GM19043 (cell line): Measurements from ENCODE around the gene PFKFB4.
"Not testable (repeated sequence)": the region's sequence is repeated elsewhere in the genome, so short reads cannot be mapped to it uniquely, and the experiment has no call there.

ENCODE experiments used
- ATAC-seq: cut with Tn5 transposase; IDR thresholded peaks from one replicate; pipeline ENCODE4 v1.9.1; 2021; ENCODE audit warnings: low read depth; ENCODE audit not compliant: unreplicated experiment

Gene PFKFB4

GRCh38 chr3:48504051-48504946 is 52.3 kb downstream of the PFKFB4 start, which contains the start of gene SHISA5:
SHISA5 (minus strand) TSS chr3:48504174; CDS start chr3:48504094, 80 bp downstream.
- ATAC-seq: no peak

GRCh38 chr3:48503401-48504050 is 53.1 kb downstream of the PFKFB4 start:
- no peak for ATAC-seq

- ATAC-seq: no peak
Observed at GRCh38 chr3:48502728-48503168, 53.9 kb downstream of the PFKFB4 start.

- no peak for ATAC-seq
Observed at GRCh38 chr3:48502121-48502520, 54.5 kb downstream of the PFKFB4 start.

DNA sequence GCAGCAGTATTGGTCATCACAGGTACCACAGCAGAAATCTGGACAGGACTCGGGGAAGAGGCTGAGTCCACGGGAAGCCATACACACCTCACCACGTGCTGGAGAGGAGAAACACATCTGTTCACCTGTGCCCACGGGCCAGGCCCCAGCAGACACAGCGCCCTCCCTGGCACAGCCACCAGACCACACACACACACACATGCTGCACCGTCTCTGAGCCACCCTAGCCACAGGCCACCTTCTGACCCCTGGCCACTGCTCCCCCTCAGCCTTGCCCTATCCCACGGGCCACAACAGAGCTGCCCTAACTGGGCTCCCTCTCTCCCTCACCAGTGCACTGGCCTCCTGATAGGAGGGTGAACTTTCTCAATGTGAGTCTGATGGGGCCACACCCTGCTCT is 55.4 kb downstream of the PFKFB4 start:
- no peak for ATAC-seq

DNA sequence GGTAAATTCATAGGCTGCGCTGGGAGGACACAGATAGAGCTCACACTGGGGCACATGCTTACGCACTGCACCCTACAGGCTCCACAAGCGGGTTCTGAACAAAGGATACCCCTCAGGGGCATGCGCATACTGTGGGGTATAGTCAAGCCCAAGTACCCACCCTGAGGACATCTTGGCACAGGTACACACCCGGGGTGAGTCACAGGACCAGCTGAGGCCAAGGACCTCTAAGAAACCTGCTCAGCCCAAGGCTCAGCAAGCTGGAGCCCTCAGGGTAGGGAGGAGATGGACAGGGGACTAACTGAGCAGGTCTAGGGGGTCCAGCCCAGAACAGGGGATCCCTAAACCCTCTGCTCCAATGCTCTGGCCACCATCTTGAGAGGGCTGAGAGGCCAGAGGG is 55.9 kb downstream of the PFKFB4 start:
- no peak for ATAC-seq

DNA sequence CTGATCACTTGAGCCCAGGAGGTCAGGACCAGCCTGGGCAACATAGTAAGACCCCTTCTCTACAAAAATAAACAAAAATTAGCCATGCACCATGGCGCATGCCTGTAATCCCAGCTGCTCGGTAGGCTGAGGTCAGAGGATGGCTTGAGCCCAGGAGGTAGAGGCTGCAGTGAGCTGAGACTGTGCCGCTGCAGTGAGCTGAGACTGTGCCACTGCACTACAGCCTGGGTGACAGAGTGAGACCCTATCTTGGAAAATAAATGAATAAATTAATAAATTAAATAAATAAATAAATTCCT is 63.5 kb downstream of the PFKFB4 start:
- ATAC-seq: no peak

DNA sequence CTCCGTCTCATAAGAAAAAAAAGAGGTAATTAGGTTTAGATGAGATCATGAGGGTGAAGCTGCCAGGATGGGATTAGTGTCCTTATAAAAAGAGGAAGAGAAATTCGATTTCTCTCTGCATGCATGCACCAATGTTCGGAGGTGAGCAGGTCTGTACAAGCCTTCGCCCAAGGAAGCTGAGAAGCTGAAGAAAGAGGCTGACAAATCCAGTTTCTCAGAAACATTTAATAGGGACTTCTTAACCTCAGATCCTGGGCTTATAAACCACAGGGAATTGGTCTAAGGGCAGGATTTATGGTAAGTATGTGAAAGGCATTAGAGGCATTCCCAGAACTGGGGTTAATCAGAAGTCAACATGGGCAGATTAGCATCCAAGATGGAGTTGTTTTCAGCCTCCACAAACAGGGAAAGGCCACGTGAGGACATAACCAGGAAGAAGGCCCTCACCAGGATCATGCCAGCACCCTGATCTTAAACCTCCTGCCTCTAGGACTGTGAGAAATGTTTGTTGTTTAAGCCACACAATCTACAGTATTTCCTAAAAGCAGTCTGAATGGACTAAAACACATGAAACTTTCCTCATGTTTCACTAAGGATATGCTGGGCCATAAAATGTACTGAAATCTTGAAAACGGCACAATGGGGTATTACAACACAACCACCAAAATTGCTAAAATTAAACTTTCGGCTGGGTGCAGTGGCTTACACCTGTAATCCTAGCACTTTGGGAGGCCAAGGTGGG is 64.0 kb downstream of the PFKFB4 start:
- ATAC-seq: no peak

- no peak for ATAC-seq
Observed at GRCh38 chr3:48486952-48487351, 69.7 kb downstream of the PFKFB4 start.

- not testable (repeated sequence) for ATAC-seq
Observed at GRCh38 chr3:48482822-48483221, 73.8 kb downstream of the PFKFB4 start.

DNA sequence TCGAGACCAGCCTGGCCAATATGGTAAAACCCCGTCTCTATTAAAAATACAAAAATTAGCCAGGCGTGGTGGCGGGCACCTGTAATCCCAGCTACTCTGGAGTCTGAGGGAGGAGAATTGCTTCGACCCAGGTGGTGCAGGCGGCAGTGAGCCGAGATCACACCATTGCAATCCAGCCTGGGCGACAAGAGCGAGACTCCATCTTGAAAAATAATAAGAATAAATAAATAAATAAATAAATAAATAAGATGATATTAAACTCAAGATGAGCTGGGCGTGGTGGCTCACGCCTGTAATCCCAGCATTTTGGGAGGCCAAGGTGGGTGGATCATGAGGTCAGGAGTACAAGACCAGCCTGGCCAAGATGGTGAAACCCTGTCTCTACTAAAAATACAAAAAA is 75.7 kb downstream of the PFKFB4 start:
- not testable (repeated sequence) for ATAC-seq

DNA sequence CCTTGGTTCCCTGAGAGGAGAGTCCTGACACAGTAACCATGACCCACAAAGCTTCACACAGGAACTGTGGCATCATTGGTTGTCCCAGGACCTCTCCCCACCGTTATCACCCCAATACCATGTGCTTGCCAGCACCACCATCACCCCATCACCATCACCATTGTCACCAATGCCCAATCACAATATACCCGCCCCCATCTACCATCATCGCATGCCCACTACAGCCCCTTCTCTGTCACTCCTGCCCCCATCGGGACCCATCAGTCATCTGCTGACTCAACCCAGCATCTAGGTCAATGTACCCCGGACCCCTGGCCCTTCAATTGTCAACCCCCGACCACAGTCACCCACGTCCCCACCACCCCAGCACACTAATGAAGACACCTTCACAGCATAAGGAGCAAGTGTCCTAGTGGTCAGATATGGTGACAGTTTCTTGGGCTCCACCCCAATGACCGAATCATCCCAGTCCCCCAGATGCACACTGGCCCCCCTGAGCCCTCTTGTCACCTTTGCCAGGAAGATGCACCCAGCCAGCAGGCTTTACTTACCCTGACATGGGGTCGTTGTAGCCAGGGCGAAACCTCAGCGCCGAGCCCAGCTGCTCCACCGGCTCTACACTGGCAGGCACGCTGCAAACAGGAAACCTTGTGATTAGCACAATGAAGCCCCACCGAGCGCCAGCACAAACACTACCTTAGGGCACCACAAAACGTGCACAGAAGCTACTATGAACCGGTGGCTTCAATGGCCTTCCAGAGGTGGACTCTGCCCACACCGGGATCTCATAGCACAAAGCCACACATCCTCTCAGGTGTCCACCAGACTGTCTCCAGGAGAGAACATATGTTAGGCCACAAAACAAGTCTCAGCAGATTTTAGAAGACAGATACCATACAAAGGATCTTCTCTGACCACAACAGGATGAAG is 77.7 kb downstream of the PFKFB4 start:
- peak; percentile 52 for ATAC-seq

DNA sequence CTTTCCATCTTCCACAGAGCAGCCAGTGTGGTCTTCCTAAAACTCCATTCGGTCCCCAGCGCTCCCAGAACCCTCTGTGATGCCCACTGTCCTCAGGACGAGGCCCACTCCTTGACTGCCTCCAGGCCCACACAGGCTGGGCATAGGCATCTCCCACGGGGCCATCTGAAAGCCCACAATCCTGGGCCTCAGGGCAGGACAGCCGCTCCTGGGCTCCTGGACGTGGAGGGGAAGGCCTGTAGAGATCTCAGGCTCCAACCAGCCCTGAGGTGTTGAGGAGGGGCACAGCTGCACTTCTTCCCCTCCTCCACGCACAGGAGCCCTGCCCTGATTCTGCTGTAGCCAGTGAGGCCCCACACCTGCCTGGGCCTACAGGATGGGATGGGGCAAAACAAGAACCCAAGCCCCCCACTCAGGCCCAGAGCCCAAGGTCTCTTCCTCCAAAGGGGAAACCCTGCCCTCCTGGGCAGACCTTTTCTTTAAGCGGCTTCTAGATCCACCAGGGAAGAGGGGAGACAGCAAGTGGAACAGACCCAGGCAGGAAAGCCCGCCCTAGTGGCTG is 78.6 kb downstream of the PFKFB4 start:
- no peak for ATAC-seq

GRCh38 chr3:48476426-48477053 is 80.1 kb downstream of the PFKFB4 start:
- ATAC-seq: no peak

DNA sequence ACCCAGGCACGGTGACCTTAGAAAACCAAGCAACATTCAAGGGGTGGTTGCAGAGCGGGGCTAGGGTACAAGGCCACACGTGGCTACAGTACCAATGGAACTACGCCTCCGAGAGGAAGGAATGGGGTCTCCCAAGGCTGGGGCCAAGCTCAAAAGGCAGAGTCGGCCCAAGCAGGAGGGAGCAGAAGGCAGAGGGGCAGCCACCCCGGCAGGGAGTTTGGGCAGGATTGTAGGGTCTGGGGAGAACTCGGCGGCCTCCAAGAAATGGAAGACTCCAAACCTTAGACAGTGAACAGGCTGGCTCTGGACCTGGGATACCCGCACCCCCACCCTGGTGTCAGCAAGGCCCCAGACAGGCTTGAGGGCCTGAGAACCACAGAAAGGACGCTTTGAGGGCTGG is 81.4 kb downstream of the PFKFB4 start:
- no peak for ATAC-seq

DNA sequence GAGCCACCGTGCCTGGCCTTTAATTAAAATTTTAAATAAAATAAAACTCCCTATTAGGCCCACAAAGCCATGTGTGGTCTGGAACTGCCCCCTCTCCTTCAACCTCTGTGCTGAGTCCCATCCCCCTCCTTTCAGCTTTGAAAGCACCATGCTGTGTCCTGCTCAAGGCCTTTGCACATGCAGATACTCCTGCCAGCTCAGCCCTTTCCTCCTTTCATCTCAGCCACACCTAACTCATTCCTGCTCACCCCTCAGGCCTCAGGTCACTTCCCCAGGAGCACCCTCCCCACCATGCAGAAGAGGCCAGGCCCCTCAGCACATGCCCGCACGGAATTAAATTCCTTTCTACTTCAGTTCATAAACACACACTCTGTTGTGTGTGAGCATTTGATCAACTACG is 82.0 kb downstream of the PFKFB4 start:
- no peak for ATAC-seq

DNA sequence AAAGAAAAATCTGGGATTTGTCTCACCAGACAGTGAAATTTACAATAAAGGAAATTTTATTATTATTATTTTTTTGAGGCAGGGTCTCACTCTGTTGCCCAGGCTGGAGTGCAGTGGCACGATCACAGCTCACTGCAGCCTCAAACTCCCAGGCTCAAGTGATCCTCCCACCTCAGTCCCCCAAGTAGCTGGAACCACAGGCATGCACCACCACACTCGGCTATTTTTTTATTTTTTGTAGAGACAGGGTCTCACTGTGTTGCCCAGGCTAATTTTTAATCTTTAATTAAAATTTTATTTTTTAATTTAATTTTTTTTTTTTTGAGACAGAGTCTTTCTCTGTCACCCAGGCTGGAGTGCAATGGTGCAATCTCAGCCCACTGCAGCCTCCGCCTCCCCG is 82.6 kb downstream of the PFKFB4 start:
- ATAC-seq: not testable (repeated sequence)

DNA sequence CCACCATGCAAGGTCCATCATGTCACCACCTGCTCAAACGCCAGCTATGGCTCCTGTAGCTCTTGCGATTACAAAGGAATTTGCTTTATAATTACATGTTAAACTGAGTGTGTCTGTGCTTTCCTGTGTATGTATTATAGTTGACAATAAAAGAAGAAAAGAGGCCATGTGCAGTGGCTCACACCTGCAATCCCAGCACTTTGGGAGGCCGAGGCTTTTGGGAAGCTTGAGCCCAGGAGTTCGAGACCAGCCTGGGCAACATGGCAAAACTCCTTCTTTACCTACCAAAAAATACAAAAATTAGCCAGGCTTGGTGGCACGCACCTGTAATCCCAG is 83.0 kb downstream of the PFKFB4 start:
- ATAC-seq: no peak

DNA sequence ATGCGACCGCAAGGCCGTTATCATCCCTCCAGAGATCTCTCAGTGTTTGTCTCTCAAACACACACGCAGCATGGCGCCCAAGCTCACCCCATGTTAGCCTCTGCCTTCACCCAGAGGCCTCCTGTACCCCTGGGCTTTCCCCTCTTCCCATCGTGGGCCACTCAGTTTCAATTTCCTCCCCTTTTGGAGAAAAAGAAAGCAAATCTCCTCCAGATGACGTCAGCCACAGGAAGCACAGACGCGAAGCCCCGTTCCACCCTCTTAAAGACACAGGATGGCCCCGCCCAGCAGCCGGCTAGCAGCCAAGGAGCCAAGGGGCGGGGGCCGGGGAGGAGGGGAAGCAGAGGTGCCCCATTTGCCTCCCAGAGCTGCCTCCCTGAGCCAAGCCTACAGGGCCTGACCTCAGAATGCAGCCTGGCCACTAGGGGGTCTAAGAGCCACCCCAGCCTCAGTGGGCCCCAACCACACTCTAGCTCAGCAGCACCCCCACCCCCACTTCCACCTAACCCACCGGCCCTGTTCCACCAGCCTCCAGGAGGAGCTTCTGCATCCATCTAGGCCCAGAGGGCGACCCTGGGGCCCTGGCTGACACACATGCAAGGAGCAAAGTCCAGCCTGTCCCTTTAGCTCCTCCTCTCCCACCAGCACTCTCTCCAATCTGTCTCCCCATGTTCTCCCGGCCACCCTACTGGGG is 83.5 kb downstream of the PFKFB4 start:
- ATAC-seq: peak; percentile 83
